Right lobe of liver (tissue), 4 donors: ENCODE data around the gene INPP4B.

ENCODE experiments used
- CTCF ChIP-seq, 4 donors: fragments of 200-600 bp in 3 of 4; fragments of 450-650 bp in 1 of 4; IDR thresholded peaks; one replicate each; pipeline versions ENCODE4 v1.5.1 to v1.8.0; 2016 to 2022; ENCODE audit warnings: antibody characterized with exemption in 4 of 4, mild to moderate bottlenecking in 2 of 4
- POLR2A ChIP-seq: fragments of 450-650 bp; IDR thresholded peaks from one replicate; pipeline ENCODE4 v1.6.1; 2017; ENCODE audit warnings: antibody characterized with exemption, mild to moderate bottlenecking
- donor health status: DM: no; HTN: no; CAD: no.
- donor health status: DM: no; HTN: no; CAD: no.
- donor health status: DM: no; HTN: yes; CAD: no.

- no peak for TF ChIP-seq CTCF (IDR thresholded peaks at IDR 0.05)
- TF ChIP-seq POLR2A, result no peak
Measured at GRCh38 chr4:142832022-142832421, 14.1 kb downstream of the INPP4B start.
